HepG2 (cell line): ENCODE results near the gene BMP8A. TPM values are rescaled to one million over a fixed set of nuclear protein-coding genes. Genes with fewer than 3 reads are reported as not detected.

Experiments
- ATAC-seq: fragments of 200-7000 bp; cut with Tn5 transposase; 3 replicates; pipeline ENCODE4 v1.9.1; 2020; ENCODE audit warnings: mild to moderate bottlenecking, moderate library complexity
- BruUV-seq: library from RNA; stranded (reverse); fragments of 400-500 nt; replicated peaks from 2 replicates; lab custom pipeline; 2021; lab: Mats Ljungman, UMichigan
- CTCF ChIA-PET: fragments of 300-600 bp; formaldehyde crosslinking; extraction: SDS; loops from one replicate; lab custom pipeline; 2021; ENCODE audit warnings: low total read pairs, inconsistent platforms, low intra/inter-chr PET ratio; lab: Yijun Ruan, JAX
- POLR2A ChIA-PET: fragments of 350-600 bp; sonication (Branson Sonifier 250); formaldehyde crosslinking; loops from one replicate; lab custom pipeline; 2020; ENCODE audit warnings: antibody characterized with exemption, inconsistent platforms; lab: Yijun Ruan, JAX
- DNase-seq: peaks from one replicate; pipeline ENCODE4 v3.0.0-alpha.2; 2015; ENCODE audit warnings: low spot score
- FAIRE-seq: peaks from 3 replicates; lab custom pipeline; 2011; peaks lifted over from hg19 to GRCh38; lab: Jason Lieb, UNC
- H2AFZ ChIP-seq: one replicate; pipeline ENCODE4 v1.6.1; 2011; ENCODE audit warnings: low read length, inconsistent platforms
- H3K27ac ChIP-seq: fragments of 300-600 bp; 3 replicates; pipeline ENCODE4 v1.8.0; 2011; ENCODE audit warnings: mixed run types, mild to moderate bottlenecking, mixed read lengths, low read length, inconsistent platforms; ENCODE audit not compliant: insufficient read depth; ENCODE audit errors: extremely low read length
- H3K27me3 ChIP-seq, 2 experiments: fragments of 200-600 bp in 1 of 2; 2 replicates in 1 of 2; 3 replicates in 1 of 2; pipeline versions ENCODE4 v1.6.0 to v1.8.0; 2011; ENCODE audit warnings: low read length in 2 of 2, mild to moderate bottlenecking in 2 of 2, moderate library complexity in 2 of 2, inconsistent platforms in 1 of 2; ENCODE audit not compliant: insufficient read depth in 2 of 2, control insufficient read depth in 1 of 2
- H3K36me3 ChIP-seq, 2 experiments: fragments of 200-600 bp in 1 of 2; replicated peaks in 1 of 2; 2 replicates in 1 of 2; 3 replicates in 1 of 2; pipeline versions ENCODE4 v1.5.1 to v1.8.0; 2011; ENCODE audit warnings: low read length in 2 of 2, inconsistent platforms in 1 of 2; ENCODE audit not compliant: insufficient read depth in 2 of 2, control insufficient read depth in 1 of 2
- H3K4me1 ChIP-seq: 2 replicates; pipeline ENCODE4 v1.5.1; 2012; ENCODE audit warnings: low read length, inconsistent platforms; ENCODE audit not compliant: insufficient read depth
- H3K4me2 ChIP-seq: 2 replicates; pipeline ENCODE4 v1.6.0; 2011; ENCODE audit warnings: low read depth, low read length, inconsistent platforms
- H3K4me3 ChIP-seq, 3 experiments: fragments of 200-600 bp in 1 of 3; sonication (generic), shearing (Covaris generic) in 1 of 3; replicated peaks in 1 of 3; 2 replicates each; pipeline ENCODE4 v1.5.1; 2011 to 2016; ENCODE audit warnings: low read length in 3 of 3, inconsistent platforms in 2 of 3, low read depth in 2 of 3, mild to moderate bottlenecking in 2 of 3, control low read depth in 1 of 3, mixed read lengths in 1 of 3; ENCODE audit not compliant: insufficient read depth in 1 of 3
- H3K79me2 ChIP-seq: one replicate; pipeline ENCODE4 v1.6.1; 2011; ENCODE audit warnings: low read length, inconsistent platforms; ENCODE audit not compliant: insufficient read depth
- H3K9ac ChIP-seq: 2 replicates; pipeline ENCODE4 v1.6.0; 2011; ENCODE audit warnings: mild to moderate bottlenecking, low read depth, low read length, inconsistent platforms; ENCODE audit not compliant: insufficient read depth
- H3K9me3 ChIP-seq: 2 replicates; pipeline ENCODE4 v1.5.1; 2012; ENCODE audit warnings: mild to moderate bottlenecking, low read length
- H4K20me1 ChIP-seq: 2 replicates; pipeline ENCODE4 v1.6.0; 2011; ENCODE audit warnings: inconsistent platforms, mild to moderate bottlenecking, low read length, moderate library complexity; ENCODE audit not compliant: insufficient read depth
- EED ChIP-seq: sonication (generic); formaldehyde crosslinking; IDR thresholded peaks from 2 replicates; pipeline ENCODE4 v1.5.0; 2020; ENCODE audit warnings: mild to moderate bottlenecking, missing genetic modification reagents
- ELF1 ChIP-seq: sonication (generic); formaldehyde crosslinking; IDR thresholded peaks from 2 replicates; pipeline ENCODE4 v1.4.0; 2020; ENCODE audit warnings: missing genetic modification reagents
- FOXC1 ChIP-seq: sonication (generic); formaldehyde crosslinking; IDR thresholded peaks from 2 replicates; pipeline ENCODE4 v1.8.0; 2022; ENCODE audit warnings: mild to moderate bottlenecking, missing genetic modification reagents, borderline replicate concordance
- HOXA3 ChIP-seq: sonication (generic); formaldehyde crosslinking; IDR thresholded peaks from 2 replicates; pipeline ENCODE4 v1.5.0; 2020; ENCODE audit warnings: missing genetic modification reagents
- MIXL1 ChIP-seq: IDR thresholded peaks from 2 replicates; pipeline ENCODE4 v1.6.1; 2016
- NFE2L1 ChIP-seq: sonication (generic); formaldehyde crosslinking; IDR thresholded peaks from 2 replicates; pipeline ENCODE4 v1.4.0; 2020; ENCODE audit warnings: missing genetic modification reagents, mild to moderate bottlenecking, borderline replicate concordance
- SATB2 ChIP-seq: sonication (generic); formaldehyde crosslinking; IDR thresholded peaks from 2 replicates; pipeline ENCODE4 v1.5.0; 2020; ENCODE audit warnings: missing genetic modification reagents
- SIN3A ChIP-seq: IDR thresholded peaks from 2 replicates; pipeline ENCODE4 v1.6.1; 2011; ENCODE audit warnings: low read depth, mild to moderate bottlenecking, control low read depth, low read length, borderline replicate concordance
- ZMYM4 ChIP-seq: sonication (generic); formaldehyde crosslinking; IDR thresholded peaks from 2 replicates; pipeline ENCODE4 v1.8.1; 2023; ENCODE audit warnings: mild to moderate bottlenecking, missing genetic modification reagents
- ZNF879 ChIP-seq: sonication (generic); formaldehyde crosslinking; IDR thresholded peaks from 2 replicates; pipeline ENCODE4 v1.8.1; 2023; ENCODE audit warnings: missing genetic modification reagents
- WGBS: methylation state at CpG from one replicate; pipeline ENCODE4 v1.1.6; 2017; ENCODE audit warnings: low lambda C conversion rate; 5-methylcytosine and 5-hydroxymethylcytosine counted together
- in situ Hi-C: cut with HindIII; loops from 2 replicates; pipeline ENCODE4 v1.10.0; 2017; ENCODE audit warnings: low pct_unique_long_range_greater_than_20kb; ENCODE audit not compliant: extremely low pct_ligation_motif_present
- intact Hi-C: fragments of 100-400 bp; cut with micrococcal nuclease; formaldehyde crosslinking; loops from one replicate; pipeline ENCODE4 v1.10.0; 2022; ENCODE audit not compliant: unreplicated experiment
- polyA plus RNA-seq, 8 experiments: library from polyadenylated mRNA; depleted of rRNA in 3 of 8; stranded (reverse) in 7 of 8; unstranded in 1 of 8; fragments of >200 nt; fragmentation: Illumina TruSeq in 4 of 8; extraction: Trizol in 4 of 8; gene quantifications; 2 replicates each; pipeline versions ENCODE4 v1.2.1 to v1.2.3, GENCODE V29; 2011 to 2016; ENCODE audit warnings: low read depth in 4 of 8, missing spikeins in 1 of 8, mixed read lengths in 1 of 8; ENCODE audit not compliant: insufficient read depth in 1 of 8
- total RNA-seq, 5 experiments: library from RNA; depleted of rRNA; stranded (reverse); fragments of >200 nt; fragmentation: Illumina TruSeq; extraction: Trizol; gene quantifications; 2 replicates each; pipeline ENCODE4 v1.2.3, GENCODE V29; 2016; ENCODE audit warnings: low read depth in 1 of 5
- TF ChIP-seq, protein P1 (sequence below): sonication (generic); formaldehyde crosslinking; IDR thresholded peaks from 2 replicates; pipeline ENCODE4 v1.5.0; 2020; ENCODE audit warnings: mild to moderate bottlenecking, missing genetic modification reagents, moderate library complexity
- TF ChIP-seq, protein P2 (sequence below): sonication (generic); formaldehyde crosslinking; IDR thresholded peaks from 2 replicates; pipeline ENCODE4 v1.5.1; 2020; ENCODE audit warnings: missing genetic modification reagents, mild to moderate bottlenecking, borderline replicate concordance
- TF ChIP-seq, protein P3 (sequence below): sonication (generic); formaldehyde crosslinking; IDR thresholded peaks from 2 replicates; pipeline ENCODE4 v1.8.0; 2022; ENCODE audit warnings: mild to moderate bottlenecking, missing genetic modification reagents
- TF ChIP-seq, protein P4 (sequence below): sonication (generic); formaldehyde crosslinking; IDR thresholded peaks from 2 replicates; pipeline ENCODE4 v1.5.0; 2020; ENCODE audit warnings: mild to moderate bottlenecking, missing genetic modification reagents, borderline replicate concordance

Gene BMP8A
- total and polyA plus RNA-seq, 2 of the 13 experiments (the other 11 are each of a cell fraction or from before 2014, with no cell fraction given): 0.05 TPM; not detected in 1

DNA sequence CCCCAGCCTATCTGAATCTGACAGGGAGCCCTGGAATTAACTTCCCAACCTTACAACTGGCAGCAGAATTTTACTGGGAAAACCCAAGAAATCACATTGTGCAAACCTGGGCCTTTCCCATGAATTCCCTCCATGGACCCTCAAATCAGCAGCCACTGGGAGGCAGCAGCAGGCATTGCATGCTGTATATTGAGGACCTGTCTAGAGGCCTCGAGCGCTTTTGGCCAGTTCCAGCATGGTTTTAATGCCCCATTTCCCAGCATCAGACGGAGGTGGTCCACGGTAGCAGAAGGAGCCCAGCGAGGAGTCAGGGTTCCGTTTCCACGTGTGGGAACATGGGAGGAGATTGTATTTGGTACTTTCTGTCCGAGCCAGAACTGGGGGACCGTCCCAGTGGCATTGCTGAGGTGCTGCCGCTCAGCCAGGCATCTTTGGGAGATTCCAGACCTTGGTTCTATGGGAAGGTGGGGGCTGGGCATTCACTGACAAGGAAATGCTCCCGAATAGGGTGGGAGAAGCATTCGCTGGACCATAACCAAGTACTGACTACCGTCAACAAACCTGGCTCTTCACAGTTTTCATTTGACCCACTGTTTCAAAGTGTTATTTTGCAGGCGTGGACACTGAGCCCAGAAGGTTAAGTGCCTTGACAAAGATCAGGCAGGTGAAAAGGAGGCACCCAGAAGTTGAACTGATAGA lies 15.9 kb downstream of the BMP8A start (continued):
- TF ChIP-seq, protein P1, sequence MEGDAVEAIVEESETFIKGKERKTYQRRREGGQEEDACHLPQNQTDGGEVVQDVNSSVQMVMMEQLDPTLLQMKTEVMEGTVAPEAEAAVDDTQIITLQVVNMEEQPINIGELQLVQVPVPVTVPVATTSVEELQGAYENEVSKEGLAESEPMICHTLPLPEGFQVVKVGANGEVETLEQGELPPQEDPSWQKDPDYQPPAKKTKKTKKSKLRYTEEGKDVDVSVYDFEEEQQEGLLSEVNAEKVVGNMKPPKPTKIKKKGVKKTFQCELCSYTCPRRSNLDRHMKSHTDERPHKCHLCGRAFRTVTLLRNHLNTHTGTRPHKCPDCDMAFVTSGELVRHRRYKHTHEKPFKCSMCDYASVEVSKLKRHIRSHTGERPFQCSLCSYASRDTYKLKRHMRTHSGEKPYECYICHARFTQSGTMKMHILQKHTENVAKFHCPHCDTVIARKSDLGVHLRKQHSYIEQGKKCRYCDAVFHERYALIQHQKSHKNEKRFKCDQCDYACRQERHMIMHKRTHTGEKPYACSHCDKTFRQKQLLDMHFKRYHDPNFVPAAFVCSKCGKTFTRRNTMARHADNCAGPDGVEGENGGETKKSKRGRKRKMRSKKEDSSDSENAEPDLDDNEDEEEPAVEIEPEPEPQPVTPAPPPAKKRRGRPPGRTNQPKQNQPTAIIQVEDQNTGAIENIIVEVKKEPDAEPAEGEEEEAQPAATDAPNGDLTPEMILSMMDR (CRISPR knock-in tag): peak; percentile 68
- peak; percentile 58; the same call in 1 of the 2 replicates for TF ChIP-seq FOXC1 (CRISPR knock-in tag)
- TF ChIP-seq SATB2 (CRISPR knock-in tag): no peak
- TF ChIP-seq, protein P2, sequence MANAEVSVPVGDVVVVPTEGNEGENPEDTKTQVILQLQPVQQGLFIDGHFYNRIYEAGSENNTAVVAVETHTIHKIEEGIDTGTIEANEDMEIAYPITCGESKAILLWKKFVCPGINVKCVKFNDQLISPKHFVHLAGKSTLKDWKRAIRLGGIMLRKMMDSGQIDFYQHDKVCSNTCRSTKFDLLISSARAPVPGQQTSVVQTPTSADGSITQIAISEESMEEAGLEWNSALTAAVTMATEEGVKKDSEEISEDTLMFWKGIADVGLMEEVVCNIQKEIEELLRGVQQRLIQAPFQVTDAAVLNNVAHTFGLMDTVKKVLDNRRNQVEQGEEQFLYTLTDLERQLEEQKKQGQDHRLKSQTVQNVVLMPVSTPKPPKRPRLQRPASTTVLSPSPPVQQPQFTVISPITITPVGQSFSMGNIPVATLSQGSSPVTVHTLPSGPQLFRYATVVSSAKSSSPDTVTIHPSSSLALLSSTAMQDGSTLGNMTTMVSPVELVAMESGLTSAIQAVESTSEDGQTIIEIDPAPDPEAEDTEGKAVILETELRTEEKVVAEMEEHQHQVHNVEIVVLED (CRISPR knock-in tag): no peak

DNA sequence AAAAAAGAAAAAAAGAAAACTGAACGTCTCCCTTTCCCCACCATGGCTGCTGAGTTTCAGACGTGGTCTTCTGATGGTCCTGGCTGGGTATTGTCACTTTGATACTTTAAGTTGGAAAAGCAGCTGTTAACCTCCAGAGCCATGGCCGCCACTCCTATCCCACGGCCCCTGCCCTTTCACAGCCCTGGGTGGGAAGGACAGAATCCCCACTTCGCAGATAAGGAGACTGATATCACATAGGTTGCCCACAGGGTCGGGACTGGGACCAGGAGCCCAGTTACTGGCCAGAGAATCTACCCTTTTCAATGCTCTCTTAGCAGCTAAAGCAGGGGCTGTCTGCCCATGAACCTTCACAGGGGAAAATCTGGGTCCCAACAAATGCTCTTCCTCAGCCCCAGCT lies 16.8 kb downstream of the BMP8A start:
- in situ Hi-C loops: no loop called here
- Histone ChIP-seq H3K27me3 (no peaks in the 10 kb centered on the region; a peak in 1 of 5 replicates), H3K9ac (no peak overlapping the region), H4K20me1 (no peaks in the 10 kb centered on the region), H3K36me3 (no peaks in the 10 kb centered on the region), H3K9me3 (no peaks in the 10 kb centered on the region), H3K4me1 (peaks cover 72% of the 10 kb centered on the region), H3K79me2 (no peaks in the 10 kb centered on the region), H3K27ac (no peak overlapping the region), H2AFZ (no peak overlapping the region), H3K4me2 (peak overlapping the region; percentile 30; the same call in 1 of the 2 replicates), H3K4me3 (no peak overlapping the region)
- ChIA-PET POLR2A (no interaction called here), CTCF (no interaction called here)
- WGBS: 64% methylated on average over 5 of the region's 6 CpGs
- BruUV-seq: no TSS peak
- FAIRE-seq (no peak), DNase-seq (no peak), ATAC-seq (no peak)
- TF ChIP-seq EED (CRISPR knock-in tag) (no peak), HOXA3 (CRISPR knock-in tag) (no peak), NFE2L1 (CRISPR knock-in tag) (no peak), ZMYM4 (no peak), ELF1 (CRISPR knock-in tag) (no peak), MIXL1 (no peak), SIN3A (no peak), ZNF879 (CRISPR knock-in tag) (no peak)
- TF ChIP-seq, protein P3, sequence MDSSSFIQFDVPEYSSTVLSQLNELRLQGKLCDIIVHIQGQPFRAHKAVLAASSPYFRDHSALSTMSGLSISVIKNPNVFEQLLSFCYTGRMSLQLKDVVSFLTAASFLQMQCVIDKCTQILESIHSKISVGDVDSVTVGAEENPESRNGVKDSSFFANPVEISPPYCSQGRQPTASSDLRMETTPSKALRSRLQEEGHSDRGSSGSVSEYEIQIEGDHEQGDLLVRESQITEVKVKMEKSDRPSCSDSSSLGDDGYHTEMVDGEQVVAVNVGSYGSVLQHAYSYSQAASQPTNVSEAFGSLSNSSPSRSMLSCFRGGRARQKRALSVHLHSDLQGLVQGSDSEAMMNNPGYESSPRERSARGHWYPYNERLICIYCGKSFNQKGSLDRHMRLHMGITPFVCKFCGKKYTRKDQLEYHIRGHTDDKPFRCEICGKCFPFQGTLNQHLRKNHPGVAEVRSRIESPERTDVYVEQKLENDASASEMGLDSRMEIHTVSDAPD (CRISPR knock-in tag): no peak
- TF ChIP-seq, protein P4, sequence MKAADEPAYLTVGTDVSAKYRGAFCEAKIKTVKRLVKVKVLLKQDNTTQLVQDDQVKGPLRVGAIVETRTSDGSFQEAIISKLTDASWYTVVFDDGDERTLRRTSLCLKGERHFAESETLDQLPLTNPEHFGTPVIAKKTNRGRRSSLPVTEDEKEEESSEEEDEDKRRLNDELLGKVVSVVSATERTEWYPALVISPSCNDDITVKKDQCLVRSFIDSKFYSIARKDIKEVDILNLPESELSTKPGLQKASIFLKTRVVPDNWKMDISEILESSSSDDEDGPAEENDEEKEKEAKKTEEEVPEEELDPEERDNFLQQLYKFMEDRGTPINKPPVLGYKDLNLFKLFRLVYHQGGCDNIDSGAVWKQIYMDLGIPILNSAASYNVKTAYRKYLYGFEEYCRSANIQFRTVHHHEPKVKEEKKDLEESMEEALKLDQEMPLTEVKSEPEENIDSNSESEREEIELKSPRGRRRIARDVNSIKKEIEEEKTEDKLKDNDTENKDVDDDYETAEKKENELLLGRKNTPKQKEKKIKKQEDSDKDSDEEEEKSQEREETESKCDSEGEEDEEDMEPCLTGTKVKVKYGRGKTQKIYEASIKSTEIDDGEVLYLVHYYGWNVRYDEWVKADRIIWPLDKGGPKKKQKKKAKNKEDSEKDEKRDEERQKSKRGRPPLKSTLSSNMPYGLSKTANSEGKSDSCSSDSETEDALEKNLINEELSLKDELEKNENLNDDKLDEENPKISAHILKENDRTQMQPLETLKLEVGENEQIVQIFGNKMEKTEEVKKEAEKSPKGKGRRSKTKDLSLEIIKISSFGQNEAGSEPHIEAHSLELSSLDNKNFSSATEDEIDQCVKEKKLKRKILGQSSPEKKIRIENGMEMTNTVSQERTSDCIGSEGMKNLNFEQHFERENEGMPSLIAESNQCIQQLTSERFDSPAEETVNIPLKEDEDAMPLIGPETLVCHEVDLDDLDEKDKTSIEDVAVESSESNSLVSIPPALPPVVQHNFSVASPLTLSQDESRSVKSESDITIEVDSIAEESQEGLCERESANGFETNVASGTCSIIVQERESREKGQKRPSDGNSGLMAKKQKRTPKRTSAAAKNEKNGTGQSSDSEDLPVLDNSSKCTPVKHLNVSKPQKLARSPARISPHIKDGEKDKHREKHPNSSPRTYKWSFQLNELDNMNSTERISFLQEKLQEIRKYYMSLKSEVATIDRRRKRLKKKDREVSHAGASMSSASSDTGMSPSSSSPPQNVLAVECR (CRISPR knock-in tag): no peak
- intact Hi-C loops: no loop called here
